HG03066 (cell line): Measurements from ENCODE around the gene CNGB1.
"Not testable (repeated sequence)": the region's sequence is repeated elsewhere in the genome, so short reads cannot be mapped to it uniquely, and the experiment has no call there.

Source experiments
- ATAC-seq: cut with Tn5 transposase; IDR thresholded peaks from one replicate; pipeline ENCODE4 v1.9.1; 2021; ENCODE audit warnings: low read depth; ENCODE audit not compliant: unreplicated experiment

Gene CNGB1

DNA sequence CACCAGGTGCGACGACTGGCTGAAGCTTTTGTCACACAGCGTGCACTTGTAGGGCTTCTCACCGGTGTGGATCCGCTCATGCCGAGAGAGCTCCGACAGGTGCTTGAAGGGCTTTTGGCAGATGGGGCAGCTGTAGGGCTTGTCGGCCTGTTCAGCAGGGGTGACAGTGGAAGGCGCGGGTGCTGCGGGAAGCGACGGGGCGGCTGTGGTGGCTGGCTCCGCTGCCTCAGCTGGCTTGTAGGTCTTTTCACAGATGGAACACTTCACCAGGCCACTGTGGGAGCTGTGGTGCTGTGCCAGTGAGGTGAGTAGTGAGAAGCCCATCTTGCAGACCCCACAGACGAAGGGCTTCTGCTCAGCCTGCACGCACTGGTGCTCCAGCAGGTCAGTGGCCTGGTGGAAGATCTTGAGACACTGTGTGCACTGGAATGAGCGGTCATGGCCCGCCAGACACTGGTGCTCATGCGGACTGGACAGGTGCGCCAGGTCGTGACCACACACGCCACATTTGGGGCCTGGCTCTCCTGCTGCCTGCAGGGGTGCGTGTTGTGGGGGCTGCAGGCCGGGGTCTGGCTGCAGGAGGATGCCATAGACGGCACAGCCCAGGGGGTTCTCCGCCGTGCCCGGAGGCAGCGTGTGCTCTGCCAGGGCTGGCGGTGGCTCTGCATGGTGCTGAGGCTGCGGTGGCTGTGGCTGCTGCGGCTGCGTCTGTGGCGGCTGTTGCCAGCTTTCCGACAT lies 26.8 kb upstream of the CNGB1 start:
- no peak for ATAC-seq

DNA sequence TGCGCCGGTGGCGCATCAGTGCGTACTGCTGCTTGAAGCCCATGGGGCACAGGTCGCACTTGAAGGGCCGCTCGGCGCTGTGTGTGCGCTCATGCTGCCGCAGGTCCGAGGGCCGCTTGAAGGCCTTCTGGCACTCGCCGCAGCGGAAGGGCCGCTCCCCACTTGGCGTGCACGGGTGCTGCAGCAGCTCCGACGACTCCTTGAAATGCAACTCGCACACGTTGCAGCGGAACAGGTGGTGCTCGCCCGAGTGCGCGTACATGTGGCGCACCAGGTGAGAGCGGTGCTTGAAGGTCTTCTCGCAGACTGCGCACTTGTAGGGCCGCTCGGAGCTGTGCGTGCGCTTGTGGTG lies 26.2 kb upstream of the CNGB1 start:
- no peak for ATAC-seq

DNA sequence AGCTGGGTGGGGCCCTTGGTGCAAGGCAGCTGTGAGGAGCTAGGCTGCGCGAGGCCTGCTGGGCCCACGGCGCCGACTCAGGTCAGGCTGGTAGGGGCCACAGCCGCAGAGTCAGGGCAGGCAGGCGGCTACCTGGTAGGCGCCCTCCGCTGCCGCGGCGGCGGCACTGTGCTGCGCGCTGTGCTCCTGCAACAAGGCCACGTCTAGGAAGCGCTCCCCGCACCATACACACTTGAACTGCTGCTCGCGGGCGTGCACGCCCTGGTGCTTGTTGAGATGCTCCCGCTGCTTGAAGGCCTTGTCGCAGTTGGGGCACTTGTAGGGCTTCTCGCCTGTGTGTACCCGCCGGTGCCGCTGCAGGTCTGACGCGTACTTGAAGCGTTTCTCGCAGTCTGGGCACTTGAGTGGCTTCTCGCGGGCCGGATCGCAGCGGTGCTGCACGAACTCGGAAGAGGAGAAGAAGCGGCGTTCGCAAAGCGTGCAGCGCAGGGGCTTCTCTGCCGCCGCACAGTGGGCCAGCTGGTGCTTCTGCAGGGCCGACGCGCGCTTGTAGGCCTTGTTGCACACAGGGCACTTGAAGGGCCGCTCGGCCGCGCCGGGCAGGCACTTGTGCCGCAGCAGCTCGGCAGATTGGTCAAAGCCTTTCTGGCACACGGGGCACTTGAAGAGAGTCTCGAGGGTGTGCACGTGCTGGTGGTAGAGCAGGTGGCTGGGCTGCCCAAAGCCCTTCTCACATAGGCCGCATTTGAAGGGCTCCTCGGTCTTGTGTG lies 25.7 kb upstream of the CNGB1 start:
- no peak for ATAC-seq

DNA sequence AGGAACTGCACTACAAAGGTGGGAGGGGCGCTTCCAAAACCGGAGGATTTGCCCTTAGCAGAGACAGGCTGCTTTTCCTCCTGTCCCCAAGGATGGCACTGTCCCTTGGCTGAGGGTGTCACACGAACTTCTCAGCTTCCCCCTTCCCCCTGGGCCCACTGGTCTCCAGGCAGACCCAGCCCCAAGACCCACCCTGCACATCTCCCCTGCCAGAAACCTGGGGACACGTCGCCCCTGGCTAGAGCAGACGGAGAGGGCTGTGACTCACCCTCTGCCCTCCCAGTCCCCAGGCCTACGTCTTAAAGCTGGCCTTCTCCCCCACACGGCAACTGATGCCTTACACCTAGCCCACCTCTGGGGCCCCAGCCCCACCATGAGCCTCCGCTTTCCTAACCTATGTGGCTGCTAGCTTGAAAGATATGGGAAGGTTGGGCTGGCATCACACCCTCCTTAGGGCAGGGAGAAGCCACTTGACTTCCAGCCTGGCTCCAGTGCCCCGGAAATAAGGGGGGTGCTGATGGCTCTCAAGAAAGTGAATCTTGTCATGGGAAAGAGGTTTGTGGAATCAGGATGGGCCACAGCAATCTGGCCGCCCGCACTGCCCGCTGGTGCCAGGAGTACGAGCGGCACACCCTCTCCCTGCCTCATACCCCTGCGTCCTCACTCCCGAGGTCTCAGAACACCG lies 24.9 kb upstream of the CNGB1 start:
- no peak for ATAC-seq

DNA sequence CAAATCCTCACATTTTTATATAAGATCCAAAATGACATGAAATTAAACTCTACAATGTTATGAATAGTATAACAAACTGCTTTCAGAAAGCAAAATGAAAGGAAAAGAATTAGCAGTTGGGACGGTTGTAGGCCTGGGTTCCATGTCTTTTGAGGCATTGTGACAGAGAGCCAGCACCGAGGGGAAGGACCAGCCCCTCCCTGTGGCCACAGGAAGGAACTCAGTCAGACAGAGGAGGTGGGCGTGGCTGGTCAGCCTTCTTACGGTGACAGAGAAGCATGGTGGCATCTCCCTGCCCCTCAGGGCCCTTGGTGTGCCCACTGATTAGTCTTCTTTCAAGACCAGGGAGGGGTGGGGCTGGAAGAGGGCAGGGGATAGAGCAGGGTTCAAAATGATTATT lies 23.9 kb upstream of the CNGB1 start:
- no peak for ATAC-seq

DNA sequence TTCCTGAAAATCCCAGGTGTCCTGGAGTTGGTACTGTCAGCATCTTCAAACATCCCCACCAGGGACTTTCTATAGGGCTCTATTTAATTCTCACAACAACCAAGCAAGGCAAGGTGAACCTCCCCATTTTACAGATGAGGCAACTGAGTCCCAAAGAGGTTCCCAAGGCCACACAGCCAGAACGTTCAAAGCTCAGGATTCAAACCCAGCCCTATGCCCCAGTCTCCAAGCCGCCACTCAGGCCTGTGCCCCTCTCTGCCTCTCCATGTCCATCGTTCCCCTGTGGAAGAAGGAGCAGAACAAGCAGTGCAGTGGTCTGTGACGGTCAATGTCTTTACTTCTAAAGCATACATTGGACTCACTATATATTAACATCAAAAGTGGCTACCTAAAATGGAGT lies 23.4 kb upstream of the CNGB1 start:
- ATAC-seq, result no peak

DNA sequence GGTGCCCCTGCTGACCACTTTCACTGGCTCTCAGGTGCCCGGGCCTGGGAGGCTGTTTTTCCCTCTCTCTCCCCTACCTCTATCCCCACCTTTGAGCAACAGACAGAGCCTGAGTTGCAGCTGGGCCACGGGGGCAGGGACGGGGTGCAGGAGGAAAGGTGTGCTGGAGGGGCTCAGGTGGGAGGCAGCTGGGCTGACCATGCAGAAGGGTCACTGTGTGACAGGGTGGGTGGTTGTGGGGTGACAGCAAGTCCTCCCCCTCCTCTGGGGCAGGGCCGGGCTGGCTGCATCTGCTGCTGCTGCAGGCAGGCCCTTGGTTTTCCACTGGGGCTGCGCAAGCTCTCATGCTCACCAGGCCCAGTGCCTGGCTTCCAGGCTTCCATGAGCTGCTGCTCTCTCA lies 23.0 kb upstream of the CNGB1 start:
- no peak for ATAC-seq

DNA sequence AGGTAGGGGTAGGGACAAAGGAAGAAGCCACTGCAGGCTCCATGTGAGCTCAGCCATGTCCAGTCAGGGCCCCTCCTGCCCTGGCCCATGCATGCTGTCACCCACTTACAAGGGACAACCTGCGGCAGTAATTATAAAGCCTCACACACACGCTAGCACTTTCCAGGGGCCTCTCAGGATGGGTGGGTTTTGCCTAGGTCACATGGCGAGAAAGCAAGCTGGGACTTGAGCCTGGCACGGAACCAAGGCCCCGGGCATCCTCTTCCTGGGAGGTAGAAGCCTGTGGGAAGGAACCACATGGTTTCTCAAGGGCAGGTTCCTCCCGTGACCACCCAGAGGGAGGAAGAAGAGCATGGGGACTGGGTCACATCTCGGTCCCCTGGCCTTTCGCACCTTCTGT lies 22.5 kb upstream of the CNGB1 start:
- ATAC-seq, result no peak

DNA sequence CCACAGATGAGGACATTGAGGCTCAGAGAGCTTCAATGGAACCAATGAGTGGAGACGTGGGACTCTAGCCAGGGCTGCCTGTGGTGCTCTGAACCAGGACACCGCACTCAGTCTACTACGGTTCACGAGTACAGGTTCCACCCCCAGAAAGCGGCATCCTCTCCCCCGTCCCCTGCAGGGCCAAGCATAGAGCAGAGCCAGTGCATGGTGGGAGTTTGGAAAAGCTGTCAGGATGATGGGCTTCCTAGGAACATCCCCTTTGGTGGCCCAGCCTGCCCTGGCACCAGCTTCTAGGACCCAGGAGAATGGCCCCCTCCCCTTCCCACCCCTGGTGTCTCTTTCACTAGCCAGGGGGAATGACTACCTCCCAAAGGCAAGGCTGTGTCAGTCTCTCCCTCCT lies 21.2 kb upstream of the CNGB1 start:
- no peak for ATAC-seq

DNA sequence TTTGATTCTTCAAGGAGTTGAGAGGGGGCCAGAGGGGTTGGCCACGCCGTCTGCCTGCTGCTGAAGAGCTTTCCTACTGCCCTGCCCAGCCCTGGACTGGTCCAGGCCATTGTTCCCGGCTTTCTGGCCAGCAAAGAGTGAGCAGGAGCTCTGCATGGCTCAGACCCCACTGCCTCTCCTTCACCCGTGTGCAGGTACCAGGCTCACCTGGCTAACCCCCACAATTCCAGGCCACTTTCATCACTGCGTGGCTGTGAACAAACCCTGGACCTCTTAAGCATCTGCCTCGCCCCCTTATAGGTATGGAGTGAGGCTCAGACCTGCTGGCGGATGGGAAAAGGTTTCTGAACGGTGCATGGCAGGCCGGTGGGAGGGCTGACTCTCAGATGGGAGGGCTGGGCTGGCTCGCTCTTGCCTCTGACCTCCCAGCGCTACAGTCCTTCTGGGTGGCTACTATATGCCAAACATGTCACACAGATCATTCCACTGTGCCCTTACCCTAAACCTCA lies 20.7 kb upstream of the CNGB1 start:
- no peak for ATAC-seq

DNA sequence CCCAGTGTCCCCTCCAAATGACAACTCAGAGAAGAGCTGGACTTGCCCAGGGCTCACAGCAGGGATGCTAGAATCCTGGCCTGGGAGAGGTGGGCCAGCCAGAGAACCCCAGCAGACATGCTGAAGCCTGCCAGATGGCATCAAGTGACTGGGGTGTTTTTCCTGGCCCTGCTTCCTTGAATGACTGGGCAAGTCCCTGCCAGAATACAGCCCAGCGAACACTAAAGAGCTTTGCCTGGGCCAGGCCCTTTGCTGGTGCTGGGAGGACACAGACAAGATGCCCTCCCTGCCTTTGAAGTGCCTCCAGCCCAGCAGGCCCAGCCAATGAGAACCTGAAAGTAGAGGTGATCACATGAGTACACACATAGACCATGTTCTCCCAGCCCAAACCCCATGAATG lies 18.0 kb upstream of the CNGB1 start:
- ATAC-seq, result no peak

DNA sequence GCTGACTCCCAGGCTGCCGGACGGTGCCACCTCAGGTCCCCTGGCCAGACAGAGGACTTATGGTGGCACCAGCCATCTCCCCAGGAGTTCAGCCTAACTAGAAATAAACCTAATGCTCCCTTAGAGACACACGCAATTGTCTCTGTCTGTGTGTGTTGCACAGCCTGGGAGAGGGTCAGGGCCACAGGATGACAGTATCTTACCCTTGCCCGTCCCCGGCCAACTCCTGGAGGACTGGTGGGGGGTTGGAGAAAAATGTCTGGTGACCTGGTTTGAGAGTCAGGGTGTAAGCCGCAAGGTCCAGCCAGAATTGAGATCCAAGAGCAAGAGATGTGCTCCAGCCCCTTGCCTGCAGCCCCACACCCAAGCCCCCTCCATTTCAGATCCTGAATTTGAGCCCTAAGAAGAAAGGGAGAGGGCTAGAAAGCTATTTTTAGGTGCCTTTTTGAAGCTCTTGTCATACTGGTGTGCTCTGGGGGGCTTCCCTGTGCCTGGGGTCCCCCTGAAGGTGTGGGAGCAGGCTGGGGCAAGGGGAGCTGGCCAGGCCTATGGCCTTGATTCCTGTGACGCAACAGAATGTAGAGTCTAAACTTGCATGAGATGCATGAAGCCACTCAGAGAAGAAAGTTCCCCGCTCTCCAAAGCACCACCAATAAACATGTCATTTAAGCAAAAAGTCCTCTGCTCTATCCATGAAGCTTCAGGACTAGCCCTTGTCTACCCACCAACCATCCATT lies 16.7 kb upstream of the CNGB1 start:
- ATAC-seq, result no peak

DNA sequence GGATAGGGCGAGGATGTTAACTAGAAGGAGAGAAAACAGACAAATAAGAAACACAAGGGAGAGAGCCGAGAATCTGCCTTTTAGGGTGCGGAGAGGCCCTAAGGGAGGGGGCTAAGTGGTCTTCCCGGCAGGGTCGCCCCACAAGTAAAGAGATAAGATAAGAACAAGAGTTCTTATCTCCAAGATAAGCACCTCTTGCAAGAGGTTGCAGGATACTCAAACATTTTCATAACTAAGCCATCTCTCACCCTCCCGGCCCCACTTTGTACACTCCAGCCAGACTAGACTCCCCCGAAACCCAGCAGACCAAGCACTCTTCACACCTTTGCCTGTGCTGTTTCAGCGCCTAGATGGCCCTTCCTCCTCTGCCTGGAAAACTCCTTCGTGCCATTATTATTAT lies 15.3 kb upstream of the CNGB1 start:
- no peak for ATAC-seq

DNA sequence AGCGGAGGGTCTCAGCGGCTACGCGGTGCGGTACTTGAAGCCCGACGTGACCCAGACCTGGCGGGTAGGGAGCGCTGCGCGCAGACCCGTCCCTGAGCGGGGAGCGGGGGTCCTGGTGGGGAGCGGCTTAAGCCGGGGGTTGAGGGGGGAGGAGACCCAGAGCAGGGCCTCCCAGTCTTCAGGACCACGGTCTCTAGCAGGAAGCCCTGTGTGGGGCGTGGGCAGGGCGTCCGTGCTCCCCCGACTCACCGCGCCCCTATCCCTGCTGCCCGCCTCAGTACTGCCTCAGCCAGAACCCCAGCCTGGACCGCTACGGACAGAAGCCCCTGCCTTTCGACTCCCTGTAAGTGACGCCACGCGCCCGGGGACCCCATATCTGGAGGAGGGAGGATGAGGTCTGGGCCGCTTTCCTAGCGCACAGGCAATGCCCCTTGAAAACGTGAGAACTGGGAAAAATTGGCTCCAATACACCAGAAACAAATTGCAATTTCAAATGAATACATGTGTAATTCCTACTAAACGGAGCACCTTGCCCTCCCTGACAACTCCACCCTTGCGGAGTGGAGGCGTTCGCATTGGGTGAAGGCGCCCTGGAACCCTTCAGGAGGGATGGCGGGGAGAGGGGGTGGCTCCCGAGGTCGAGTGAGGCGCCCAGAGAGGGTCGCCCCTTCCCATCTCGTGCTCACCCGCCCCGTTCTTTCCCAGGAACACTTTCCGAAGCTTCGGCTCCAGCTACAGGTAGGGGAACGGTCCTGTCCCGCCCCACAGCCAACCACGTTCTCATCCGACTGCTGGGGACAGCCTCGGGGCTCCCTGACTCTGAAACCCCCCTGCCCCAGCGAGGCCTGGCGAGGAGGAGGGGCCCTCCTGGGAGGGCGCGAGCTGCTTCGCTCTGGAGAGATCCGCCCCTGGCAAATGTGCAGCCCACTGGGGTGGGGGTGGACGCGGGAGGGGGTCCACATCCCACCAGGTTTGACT lies 14.6 kb upstream of the CNGB1 start:
- no peak for ATAC-seq

DNA sequence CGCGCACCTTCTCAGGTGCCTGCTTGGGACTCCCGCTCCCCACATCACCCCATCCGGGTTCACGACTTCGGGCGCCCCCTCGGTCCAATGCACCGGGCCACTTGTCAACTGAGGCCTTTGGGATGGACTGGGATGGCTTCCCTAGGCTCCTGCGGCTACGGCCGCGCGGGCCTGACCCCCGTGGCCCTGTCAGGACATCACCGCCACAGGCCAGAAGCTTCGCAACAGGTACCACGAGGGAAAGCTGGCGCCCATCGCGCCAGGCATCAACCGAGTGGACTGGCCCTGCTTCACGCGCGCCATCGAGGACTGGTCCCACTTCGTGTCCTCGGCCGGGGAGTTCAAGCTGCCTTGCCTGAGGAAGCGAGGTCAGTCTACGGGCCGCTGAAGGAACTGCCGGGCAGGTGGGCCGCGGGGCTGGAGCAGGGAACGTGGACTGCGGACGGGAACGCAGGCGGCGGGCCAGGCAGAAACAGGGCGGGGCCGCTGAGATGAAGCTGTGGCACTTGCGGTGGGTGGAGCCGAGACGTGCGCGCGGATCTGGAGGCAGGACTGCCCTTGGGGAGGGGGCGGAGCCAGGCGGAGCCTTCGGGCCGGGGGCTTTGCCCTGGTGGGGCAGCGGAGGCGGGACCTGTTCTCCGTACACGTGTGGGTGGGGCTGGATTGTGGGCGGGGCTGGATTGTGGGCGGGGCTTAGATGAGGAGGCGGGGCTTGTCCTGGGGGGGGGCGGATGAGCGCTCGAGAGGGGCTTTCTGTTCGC lies 13.7 kb upstream of the CNGB1 start:
- peak; percentile 71 for ATAC-seq

DNA sequence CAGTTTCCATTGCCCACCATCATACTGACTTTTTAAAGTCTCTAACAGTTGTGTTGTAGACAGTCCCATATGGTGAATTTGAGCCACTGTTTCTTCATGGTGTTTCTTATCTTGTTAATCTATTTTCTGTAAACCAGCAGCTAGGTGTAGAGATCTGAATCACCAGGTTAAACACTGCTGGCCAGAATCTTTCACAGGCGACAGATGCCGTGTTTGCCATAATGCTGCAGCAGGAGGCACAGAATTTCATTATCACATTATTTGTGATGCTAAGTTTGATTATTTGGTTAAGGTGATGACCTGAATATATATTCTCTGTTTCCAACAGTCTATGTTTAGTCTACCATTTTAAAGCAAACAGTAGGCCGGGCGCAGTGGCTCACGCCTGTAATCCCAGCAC lies 11.5 kb upstream of the CNGB1 start:
- ATAC-seq, result no peak

DNA sequence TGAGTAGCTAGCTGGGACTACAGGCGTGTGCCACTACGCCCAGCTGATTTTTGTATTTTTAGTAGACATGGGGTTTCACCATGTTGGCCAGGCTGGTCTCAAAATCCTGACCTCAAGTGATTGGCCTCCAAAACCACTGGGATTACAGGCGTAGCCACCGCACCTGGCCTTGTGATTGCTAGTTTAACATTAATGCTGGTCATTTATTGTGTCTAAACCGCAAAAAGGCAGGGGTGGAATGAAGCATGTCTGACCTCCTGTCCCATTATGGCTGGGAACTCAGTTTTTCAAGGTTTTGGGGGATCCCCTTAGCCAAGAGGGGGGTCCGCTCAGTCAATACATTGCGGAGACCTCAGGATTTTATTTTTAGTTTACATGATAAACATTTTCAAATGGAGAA lies 10.7 kb upstream of the CNGB1 start:
- no peak for ATAC-seq

DNA sequence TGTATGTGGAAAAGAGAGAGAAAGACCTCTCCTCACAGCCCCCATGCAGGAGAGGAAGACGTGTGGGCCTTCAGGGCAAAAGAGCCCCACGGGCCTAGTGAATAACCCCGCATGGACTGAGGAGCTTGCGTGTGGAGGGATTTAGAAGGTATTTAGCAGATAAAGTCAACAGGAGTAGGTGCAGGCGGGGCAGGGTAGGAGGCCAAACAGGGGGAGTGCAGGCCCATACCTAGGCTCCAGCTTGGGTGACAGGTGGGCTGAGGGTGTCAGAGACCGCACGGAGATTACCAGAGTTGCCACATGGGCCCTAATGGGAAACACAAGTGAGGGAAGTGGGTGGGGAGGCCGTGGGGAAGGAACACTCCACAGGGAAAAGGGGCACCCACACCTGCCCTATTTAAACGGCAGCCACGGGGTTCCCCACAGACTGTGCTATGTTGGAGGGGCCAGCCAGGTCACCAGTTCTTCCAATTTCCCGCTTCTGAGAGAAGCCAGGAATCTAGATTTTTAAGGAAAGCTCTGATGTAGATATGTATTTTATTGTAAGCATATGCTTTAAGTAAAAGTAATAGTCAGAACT lies 8.2 kb upstream of the CNGB1 start:
- no peak for ATAC-seq

DNA sequence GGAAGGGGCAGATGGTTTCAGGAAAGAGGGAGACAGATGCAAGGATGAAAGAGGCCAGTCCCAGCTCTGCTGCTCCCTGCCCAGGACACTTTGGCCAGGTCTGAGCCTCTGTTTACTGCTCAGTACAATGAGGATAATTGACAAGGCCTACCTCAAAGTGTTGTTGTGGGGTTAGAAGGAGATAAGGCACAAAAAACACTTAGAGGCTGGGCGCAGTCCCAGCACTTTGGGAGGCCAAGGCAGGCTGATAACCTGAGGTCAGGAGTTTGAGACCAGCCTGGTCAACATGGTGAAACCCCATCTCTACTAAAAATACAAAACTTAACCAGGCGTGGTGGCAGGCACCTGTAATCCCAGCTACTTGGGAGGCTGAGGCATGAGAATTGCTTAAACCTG lies 7.1 kb upstream of the CNGB1 start:
- ATAC-seq, result not testable (repeated sequence)
